GM21528 (cell line): Measurements from ENCODE around the gene TUBB2A.
"Not testable (repeated sequence)": the region's sequence is repeated elsewhere in the genome, so short reads cannot be mapped to it uniquely, and the experiment has no call there.

ENCODE experiments used
- ATAC-seq: cut with Tn5 transposase; IDR thresholded peaks from one replicate; pipeline ENCODE4 v1.9.1; 2021; ENCODE audit warnings: mild to moderate bottlenecking, moderate library complexity; ENCODE audit not compliant: unreplicated experiment, low FRiP score

The TUBB2A gene

GRCh38 chr6:3156184-3157130 is 887 bp downstream of the TUBB2A start:
- ATAC-seq = not testable (repeated sequence)

GRCh38 chr6:3155416-3155815 is 1.9 kb downstream of the TUBB2A start:
- not testable (repeated sequence) for ATAC-seq

GRCh38 chr6:3152689-3153088 is 4.7 kb downstream of the TUBB2A start:
- ATAC-seq = no peak

GRCh38 chr6:3151691-3152090 is 5.7 kb downstream of the TUBB2A start:
- no peak for ATAC-seq

- no peak for ATAC-seq
These were observed 9.2 kb downstream of the TUBB2A start for GRCh38 chr6:3147914-3148757.

- no peak for ATAC-seq
These were observed 12.8 kb downstream of the TUBB2A start for GRCh38 chr6:3144571-3144970.

- no peak for ATAC-seq
These were observed 14.2 kb downstream of the TUBB2A start for GRCh38 chr6:3143158-3143557.

GRCh38 chr6:3142536-3142935 is 14.8 kb downstream of the TUBB2A start:
- no peak for ATAC-seq

- no peak for ATAC-seq
These were observed 17.1 kb downstream of the TUBB2A start for GRCh38 chr6:3140201-3140600.

- ATAC-seq = no peak
These were observed 18.0 kb downstream of the TUBB2A start for GRCh38 chr6:3139090-3139903.

- no peak for ATAC-seq
These were observed 19.0 kb downstream of the TUBB2A start for GRCh38 chr6:3138341-3138740.

GRCh38 chr6:3137873-3138272 is 19.5 kb downstream of the TUBB2A start:
- not testable (repeated sequence) for ATAC-seq

GRCh38 chr6:3137057-3137777 is 20.1 kb downstream of the TUBB2A start:
- ATAC-seq = no peak

- no peak for ATAC-seq
These were observed 20.9 kb downstream of the TUBB2A start for GRCh38 chr6:3136292-3137011.

- ATAC-seq = no peak
These were observed 21.6 kb downstream of the TUBB2A start for GRCh38 chr6:3135668-3136291.

GRCh38 chr6:3133515-3133914 is 23.8 kb downstream of the TUBB2A start:
- no peak for ATAC-seq

GRCh38 chr6:3131695-3132094 is 25.6 kb downstream of the TUBB2A start:
- no peak for ATAC-seq

GRCh38 chr6:3128356-3129108 is 28.8 kb downstream of the TUBB2A start:
- no peak for ATAC-seq
